ENCODE measurements around the gene CYB5B.

DNA sequence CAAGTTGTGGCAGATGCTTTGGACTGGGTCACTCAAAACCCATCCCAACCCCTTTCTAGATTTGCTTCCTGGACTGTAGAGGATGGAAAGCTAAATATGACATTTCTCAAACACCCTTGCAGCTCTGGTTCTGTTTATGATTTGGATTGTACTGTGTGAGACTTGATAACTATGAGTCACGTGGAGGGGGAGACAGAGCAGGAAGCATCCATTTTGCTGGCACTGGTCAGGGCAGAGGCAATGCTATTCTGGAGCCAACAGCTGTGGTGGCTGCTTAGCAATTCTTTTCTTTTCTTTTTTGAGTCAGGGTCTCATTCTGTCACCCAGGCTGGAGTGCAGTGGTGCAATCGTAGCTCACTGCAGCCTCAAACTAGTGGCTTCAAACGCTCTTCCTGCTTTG, 25.1 kb upstream of the CYB5B start:
- no peak for TF ChIP-seq EZH2 (IDR thresholded peaks at IDR 0.05; ENCODE audit: insufficient read depth, poor library complexity, severe bottlenecking)
- no peak for TF ChIP-seq EZH2phosphoT487 (IDR thresholded peaks at IDR 0.05; ENCODE audit: insufficient read depth, low read depth)
